Mucosa of descending colon (tissue), 3 donors: ENCODE measurements around the gene MTCL1. TPM values are rescaled to one million over a fixed set of nuclear protein-coding genes. Genes with fewer than 3 reads are reported as not detected.

Source experiments
- ATAC-seq: fragments of 200-7000 bp; cut with Tn5 transposase; one replicate; pipeline ENCODE4 v1.9.1; 2020; ENCODE audit warnings: mild to moderate bottlenecking, moderate library complexity
- DNase-seq, 3 donors: peaks; one replicate each; pipeline ENCODE4 v3.0.0-alpha.2; 2020
- H3K36me3 ChIP-seq: fragments of 200-600 bp; one replicate; pipeline ENCODE4 v1.8.0; 2021; ENCODE audit warnings: low read depth, mild to moderate bottlenecking
- H3K4me1 ChIP-seq: fragments of 200-600 bp; one replicate; pipeline ENCODE4 v1.8.0; 2021; ENCODE audit warnings: low read depth, mild to moderate bottlenecking
- H3K4me3 ChIP-seq: fragments of 200-600 bp; one replicate; pipeline ENCODE4 v1.8.0; 2021; ENCODE audit warnings: mild to moderate bottlenecking
- H3K9me3 ChIP-seq: fragments of 200-600 bp; one replicate; pipeline ENCODE4 v1.8.0; 2021; ENCODE audit warnings: mild to moderate bottlenecking
- intact Hi-C, 2 donors: fragments of 100-400 bp; cut with DNase I in 1 of 2; cut with micrococcal nuclease in 1 of 2; formaldehyde crosslinking; loops; one replicate each; pipeline versions ENCODE4 v1.11.0 to v1.11.1; 2022; cut with DNase I, micrococcal nuclease
- total RNA-seq, 3 donors: library from RNA; stranded (reverse); fragmentation: NEBNext Ultra II Directional in 2 of 3; extraction: Animal tissue kit (Norgen Biotek cat#: 25700) in 2 of 3; gene quantifications; one replicate each; pipeline versions ENCODE4 v1.2.1 to v1.2.4, GENCODE V29; 2021 to 2023
- TF ChIP-seq, protein P1 (sequence below): fragments of 200-600 bp; IDR thresholded peaks from one replicate; pipeline ENCODE4 v1.8.0; 2022; ENCODE audit warnings: antibody characterized with exemption, mild to moderate bottlenecking
- donor health status: DM: no; HTN: no; CAD: no; lungs with moderate emphysema.
- donor health status: DM: no; HTN: no; CAD: no.
- donor health status: DM: no; HTN: yes; CAD: no.

The MTCL1 gene
- total RNA-seq, 3 donors from 2014 or later, result 4.1 to 141 (median 15.4) TPM

DNA sequence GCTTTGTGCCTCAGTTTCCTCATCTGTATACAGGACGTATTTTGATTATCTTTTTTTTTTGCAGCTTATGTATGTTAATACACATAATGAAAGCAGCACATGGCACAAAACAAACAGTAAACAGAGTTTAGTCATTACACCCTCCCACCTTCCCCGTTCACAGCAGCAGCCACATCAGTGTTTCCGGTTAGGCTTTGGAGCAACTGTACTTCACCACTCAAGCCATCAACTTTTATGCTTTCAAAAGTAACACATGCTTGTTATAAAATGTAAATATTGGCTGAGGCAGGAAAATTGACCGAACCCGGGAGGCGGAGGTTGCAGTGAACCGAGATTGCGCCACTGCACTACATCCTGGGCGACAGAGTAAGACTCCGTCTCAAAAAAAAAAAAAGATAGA, 117.3 kb downstream of the MTCL1 start:
- intact Hi-C loops, result no loop called here
- Histone ChIP-seq H3K4me3 (no peak overlapping the region), H3K9me3 (no peaks in the 10 kb centered on the region), H3K4me1 (no peaks in the 10 kb centered on the region), H3K36me3 (no peaks in the 10 kb centered on the region)
- ATAC-seq, result peak; percentile 78
- TF ChIP-seq, protein P1, sequence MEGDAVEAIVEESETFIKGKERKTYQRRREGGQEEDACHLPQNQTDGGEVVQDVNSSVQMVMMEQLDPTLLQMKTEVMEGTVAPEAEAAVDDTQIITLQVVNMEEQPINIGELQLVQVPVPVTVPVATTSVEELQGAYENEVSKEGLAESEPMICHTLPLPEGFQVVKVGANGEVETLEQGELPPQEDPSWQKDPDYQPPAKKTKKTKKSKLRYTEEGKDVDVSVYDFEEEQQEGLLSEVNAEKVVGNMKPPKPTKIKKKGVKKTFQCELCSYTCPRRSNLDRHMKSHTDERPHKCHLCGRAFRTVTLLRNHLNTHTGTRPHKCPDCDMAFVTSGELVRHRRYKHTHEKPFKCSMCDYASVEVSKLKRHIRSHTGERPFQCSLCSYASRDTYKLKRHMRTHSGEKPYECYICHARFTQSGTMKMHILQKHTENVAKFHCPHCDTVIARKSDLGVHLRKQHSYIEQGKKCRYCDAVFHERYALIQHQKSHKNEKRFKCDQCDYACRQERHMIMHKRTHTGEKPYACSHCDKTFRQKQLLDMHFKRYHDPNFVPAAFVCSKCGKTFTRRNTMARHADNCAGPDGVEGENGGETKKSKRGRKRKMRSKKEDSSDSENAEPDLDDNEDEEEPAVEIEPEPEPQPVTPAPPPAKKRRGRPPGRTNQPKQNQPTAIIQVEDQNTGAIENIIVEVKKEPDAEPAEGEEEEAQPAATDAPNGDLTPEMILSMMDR, result no peak
- peak in 2 of 3 donors; percentile 25 to 35 for DNase-seq

DNA sequence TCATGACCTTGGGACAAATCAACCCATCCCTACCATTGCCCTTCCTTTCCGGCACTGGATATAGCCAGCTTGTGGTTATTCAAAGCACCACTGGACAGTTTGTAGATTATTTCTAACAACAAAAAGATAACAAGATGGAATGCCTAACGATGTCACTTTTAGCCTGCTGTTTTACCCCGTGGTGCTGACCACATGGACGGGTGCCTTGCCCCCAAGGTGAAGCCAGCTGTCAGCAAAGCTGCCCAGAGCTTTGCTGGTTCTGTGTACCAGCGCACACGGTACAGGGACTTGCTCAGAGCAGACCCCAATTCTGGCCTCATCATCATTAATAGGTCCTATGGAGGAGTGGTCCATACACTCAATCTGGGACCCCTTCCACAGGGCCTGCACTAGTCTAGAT, 118.2 kb downstream of the MTCL1 start:
- no peaks in the 10 kb centered on the region for H3K9me3 ChIP-seq
- H3K4me1 ChIP-seq, result no peaks in the 10 kb centered on the region
- ATAC-seq (no peak), DNase-seq (no peak)
- intact Hi-C loops, result no loop called here
- no peak overlapping the region for H3K4me3 ChIP-seq
- TF ChIP-seq, protein P1, result no peak
- H3K36me3 ChIP-seq, result no peaks in the 10 kb centered on the region

DNA sequence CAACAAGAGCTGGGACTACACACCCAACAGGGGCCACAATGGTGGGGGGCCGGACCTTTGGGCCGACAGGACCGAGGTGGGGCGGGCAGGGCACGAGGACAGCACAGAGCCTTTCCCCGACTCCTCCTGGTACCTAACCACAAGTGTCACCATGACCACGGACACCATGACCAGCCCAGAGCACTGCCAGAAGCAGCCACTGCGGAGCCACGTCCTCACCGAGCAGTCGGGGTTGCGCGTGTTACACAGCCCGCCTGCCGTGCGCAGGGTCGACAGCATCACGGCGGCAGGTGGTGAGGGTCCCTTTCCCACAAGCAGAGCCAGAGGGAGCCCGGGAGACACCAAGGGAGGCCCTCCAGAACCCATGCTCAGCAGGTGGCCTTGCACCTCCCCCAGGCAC, 119.5 kb downstream of the MTCL1 start:
- Histone ChIP-seq H3K4me3 (no peak overlapping the region), H3K4me1 (no peaks in the 10 kb centered on the region), H3K9me3 (no peaks in the 10 kb centered on the region), H3K36me3 (no peaks in the 10 kb centered on the region)
- DNase-seq (no peak), ATAC-seq (no peak)
- TF ChIP-seq, protein P1, result no peak
- intact Hi-C loops, result no loop called here

DNA sequence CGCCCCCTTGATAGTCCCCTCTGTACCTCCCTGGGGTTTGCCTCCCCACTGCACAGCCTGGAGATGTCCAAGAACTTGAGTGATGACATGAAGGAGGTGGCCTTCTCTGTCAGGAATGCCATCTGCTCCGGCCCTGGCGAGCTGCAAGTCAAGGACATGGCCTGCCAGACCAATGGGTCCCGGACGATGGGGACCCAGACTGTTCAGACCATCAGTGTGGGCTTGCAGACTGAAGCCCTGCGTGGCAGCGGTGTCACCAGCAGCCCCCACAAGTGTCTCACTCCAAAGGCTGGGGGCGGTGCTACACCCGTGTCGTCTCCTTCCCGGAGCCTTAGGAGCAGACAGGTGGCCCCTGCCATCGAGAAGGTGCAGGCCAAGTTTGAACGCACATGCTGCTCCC, 119.9 kb downstream of the MTCL1 start:
- Histone ChIP-seq H3K4me1 (no peaks in the 10 kb centered on the region), H3K9me3 (no peaks in the 10 kb centered on the region), H3K4me3 (no peak overlapping the region), H3K36me3 (no peaks in the 10 kb centered on the region)
- no peak for ATAC-seq
- intact Hi-C loops, result no loop called here
- TF ChIP-seq, protein P1, result no peak
- DNase-seq, result no peak

DNA sequence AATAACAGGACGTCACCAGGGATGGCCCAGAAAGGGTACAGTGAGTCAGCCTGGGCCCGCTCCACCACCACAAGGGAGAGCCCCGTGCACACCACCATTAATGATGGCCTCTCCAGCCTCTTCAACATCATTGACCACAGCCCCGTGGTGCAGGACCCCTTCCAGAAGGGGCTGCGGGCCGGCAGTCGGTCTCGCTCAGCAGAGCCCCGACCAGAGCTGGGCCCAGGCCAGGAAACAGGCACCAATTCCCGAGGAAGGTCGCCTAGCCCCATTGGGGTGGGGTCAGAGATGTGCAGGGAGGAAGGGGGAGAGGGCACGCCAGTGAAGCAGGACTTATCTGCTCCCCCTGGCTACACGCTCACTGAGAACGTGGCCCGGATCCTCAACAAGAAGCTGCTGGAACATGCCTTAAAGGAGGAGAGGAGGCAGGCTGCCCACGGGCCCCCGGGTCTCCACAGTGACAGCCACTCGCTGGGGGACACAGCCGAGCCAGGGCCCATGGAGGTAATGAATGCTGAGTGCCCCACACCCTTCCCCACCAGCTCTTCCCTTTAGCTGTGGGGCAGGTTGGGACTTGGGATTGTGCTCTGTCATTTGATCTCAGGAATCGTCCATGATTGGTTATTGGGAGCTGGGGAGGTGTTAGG, 120.5 kb downstream of the MTCL1 start:
- DNase-seq (no peak), ATAC-seq (no peak)
- intact Hi-C loops, result no loop called here
- H3K9me3 ChIP-seq, result no peaks in the 10 kb centered on the region
- no peaks in the 10 kb centered on the region for H3K4me1 ChIP-seq
- TF ChIP-seq, protein P1, result no peak
- no peak overlapping the region for H3K4me3 ChIP-seq
- no peaks in the 10 kb centered on the region for H3K36me3 ChIP-seq

DNA sequence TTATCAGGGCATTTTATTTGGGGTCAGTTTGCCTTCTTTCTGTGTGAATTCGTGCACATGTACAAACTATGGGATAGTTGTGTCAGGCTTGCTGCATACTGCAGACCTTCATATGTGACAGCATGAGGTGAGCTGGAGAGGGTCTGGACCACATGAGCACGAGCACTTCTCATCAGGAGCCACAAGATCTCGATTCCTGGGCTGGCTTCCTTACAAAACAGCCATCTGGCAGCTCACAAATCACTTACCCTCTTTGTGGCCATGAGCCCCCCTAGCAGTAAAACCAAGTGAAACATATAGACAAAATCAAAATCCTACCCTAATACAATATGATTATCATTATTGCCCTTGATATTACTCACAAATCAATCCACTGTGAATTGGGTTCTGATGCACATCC, 121.2 kb downstream of the MTCL1 start:
- no peaks in the 10 kb centered on the region for H3K4me1 ChIP-seq
- ATAC-seq (no peak), DNase-seq (no peak)
- no peaks in the 10 kb centered on the region for H3K9me3 ChIP-seq
- intact Hi-C loops, result no loop called here
- TF ChIP-seq, protein P1, result no peak
- H3K4me3 ChIP-seq, result no peak overlapping the region
- H3K36me3 ChIP-seq, result no peaks in the 10 kb centered on the region
